SW 1271 (cell line): ENCODE measurements around the gene MYH4.

Experiments used
- DNase-seq, 2 experiments: peaks; one replicate each; lab custom pipeline; 2025; lab: John Stamatoyannopoulos, UW

Gene MYH4

DNA sequence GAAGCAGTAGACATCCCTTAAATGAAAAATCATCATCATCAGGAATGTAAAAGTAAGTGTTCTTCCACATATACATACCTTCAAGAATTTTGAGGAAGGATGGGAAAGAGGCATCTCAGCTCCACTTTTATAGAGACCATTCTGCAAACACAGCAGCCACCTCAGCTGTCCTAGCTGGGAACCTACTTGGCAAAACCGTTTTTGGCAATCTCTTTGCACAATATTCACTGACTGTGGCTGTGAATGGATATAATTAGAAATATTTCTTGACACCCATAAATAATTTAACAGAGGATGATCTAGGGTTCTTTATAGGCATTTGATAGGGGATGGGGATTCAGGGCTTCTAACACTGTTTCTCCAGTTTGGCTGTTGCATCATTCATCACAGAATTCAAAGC is at the start of gene MYH4:
MYH4 (minus strand) TSS at position 101 of the 400 bp plus-strand sequence. CDS start 2,814 bp downstream, outside the sequence.
- no peak for DNase-seq

GRCh38 chr17:10518271-10519037 is 49.1 kb upstream of the MYH4 start, which contains the start of gene MYH1:
MYH1 (minus strand) TSS chr17:10518542; CDS start chr17:10516642, 1,900 bp downstream.
- no peak for DNase-seq

- DNase-seq: no peak
These were observed 47.3 kb upstream of the MYH4 start for GRCh38 chr17:10516638-10517037.

DNA sequence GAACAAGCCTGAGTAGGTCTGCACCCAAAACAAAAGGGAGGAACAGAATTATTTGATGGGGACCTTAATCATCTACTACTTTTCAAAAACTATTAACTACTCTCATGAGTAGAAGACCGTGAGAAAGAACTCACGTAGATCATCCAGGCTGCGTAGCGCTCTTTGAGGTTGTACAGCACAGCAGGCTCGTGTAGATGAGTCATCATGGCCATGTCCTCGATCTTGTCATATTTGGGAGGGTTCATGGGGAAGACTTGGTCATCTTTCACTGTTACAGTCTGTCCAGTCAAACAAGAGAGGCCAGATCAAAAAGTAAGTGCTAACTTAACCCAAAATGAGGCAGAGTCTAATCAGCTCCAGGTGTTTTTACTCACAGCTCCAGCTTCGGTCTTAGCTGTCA is 46.7 kb upstream of the MYH4 start:
- no peak for DNase-seq

- no peak for DNase-seq
These were observed 44.1 kb upstream of the MYH4 start for GRCh38 chr17:10513299-10514067.

GRCh38 chr17:10512856-10513255 is 43.5 kb upstream of the MYH4 start:
- DNase-seq: no peak

- no peak for DNase-seq
These were observed 30.6 kb upstream of the MYH4 start for GRCh38 chr17:10499950-10500349.

DNA sequence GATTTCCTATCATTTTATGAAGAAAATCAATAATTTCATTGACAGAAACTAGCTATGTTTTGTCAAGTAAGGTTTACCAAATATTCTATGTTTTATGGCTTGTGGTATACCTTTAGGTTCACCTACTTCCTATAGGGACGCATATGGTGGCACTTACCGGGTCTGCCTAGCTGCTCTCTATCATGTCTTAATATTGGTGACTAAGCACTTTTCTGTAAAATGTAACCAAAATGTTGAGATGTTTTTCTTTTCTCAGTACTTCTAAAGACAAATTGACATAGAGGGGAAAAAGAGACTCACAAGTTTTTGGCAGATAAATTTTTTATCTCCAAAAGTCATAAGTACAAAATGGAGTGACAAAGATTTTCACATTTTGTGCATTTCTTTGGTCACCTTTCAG is 22.6 kb upstream of the MYH4 start:
- DNase-seq: no peak

GRCh38 chr17:10482252-10482651 is 12.9 kb upstream of the MYH4 start:
- DNase-seq: no peak

DNA sequence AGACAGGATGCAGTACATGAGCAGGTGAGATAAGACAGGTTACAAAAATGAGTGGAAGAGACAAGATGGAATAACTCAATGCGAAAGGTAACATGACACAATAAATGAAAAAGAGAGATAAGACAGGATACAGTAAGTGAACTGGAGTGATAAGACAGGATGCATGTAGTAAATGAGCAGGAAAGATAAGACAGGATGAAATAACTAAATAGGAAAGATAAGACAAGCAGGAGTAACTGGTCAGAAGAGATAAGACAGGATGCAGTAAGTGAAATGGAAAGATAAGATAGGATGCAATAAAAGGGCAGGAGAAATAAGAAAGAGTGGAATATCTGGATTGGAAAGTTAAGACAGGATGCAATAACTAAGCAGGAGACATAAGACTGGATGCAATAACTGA is 8.3 kb upstream of the MYH4 start:
- DNase-seq: no peak

- no peak for DNase-seq
These were observed 5.2 kb upstream of the MYH4 start for GRCh38 chr17:10474536-10474935.

GRCh38 chr17:10471858-10472257 is 2.5 kb upstream of the MYH4 start:
- DNase-seq: no peak

GRCh38 chr17:10463402-10463801 is 6.0 kb downstream of the MYH4 start:
- DNase-seq: no peak

GRCh38 chr17:10460062-10460461 is 9.3 kb downstream of the MYH4 start:
- no peak for DNase-seq

DNA sequence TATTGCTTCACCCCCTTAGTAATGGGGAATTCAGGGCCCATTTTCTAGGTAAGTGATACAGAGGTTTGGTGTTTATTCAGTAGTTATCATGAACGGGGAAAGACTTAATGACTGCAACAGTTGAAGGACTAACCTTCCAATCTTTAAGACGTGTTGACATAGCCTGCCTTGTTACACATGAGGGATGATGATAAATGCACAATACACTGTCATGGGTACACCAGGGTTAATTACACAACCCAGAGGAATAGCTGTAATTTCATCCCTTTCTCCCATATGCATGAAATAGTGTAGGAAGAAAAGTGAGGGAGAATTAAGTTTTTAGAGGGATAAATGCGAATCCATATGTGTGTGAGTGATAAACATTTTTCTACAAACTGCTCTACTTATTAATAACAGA is 10.7 kb downstream of the MYH4 start:
- DNase-seq: no peak

DNA sequence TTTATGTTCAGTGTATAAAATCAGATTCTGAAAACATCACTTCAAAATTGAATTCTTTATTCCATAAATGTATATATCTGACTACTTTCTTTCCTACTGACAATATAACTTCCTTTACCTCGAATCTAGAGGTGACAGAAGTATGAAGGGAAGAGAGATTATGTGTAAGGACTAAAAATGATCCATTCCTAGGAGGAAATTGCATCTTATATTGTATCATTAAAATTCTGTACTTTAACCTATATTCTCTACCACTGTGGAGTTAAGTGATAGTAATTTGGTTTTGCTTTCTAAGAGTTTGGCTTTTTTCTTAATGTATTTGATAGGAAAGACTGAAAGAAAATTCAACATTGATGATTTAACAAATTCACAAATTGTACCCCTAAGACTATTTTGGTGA is 11.4 kb downstream of the MYH4 start:
- DNase-seq: no peak

GRCh38 chr17:10447026-10447931 is 22.1 kb downstream of the MYH4 start:
- no peak for DNase-seq

DNA sequence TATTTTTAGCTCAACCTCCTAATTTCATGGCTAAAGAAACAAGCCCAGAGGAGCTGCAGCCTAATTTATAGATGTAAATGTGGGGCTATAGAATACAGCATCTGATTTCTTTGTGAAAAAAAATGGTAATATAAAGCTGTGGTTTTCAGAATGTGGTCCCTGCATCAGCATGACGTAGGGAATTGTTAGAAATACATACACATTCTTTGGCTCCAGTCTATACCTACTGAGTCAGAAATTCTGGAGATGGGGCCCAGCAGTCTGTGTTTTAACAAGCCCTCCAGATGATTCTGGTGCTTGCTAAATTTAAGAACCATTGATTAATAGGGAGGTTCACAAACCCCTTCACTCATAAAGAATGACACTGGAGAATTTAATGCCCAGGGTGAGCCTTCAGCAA is 29.5 kb downstream of the MYH4 start:
- DNase-seq: no peak

GRCh38 chr17:10435096-10435495 is 34.3 kb downstream of the MYH4 start:
- DNase-seq: no peak

GRCh38 chr17:10429421-10430045 is 39.8 kb downstream of the MYH4 start:
- DNase-seq: no peak

DNA sequence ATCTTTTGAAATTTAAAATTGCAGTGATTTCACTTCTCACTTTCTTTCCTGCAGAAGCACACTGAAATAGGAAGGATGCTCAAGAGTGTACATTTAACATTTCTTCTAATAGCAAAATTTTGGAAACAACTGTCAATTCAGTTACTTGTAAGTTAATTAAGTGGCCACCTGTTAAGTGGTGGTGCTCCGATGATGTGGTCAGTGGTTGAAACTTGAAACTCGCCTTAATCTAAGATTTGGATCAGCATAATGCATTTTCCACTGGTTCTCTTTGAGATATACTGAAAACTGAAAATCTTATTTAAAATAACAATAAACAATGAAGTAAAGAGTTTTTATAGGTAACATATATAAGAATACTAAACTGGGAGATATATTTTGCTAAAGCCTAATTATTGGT is 40.6 kb downstream of the MYH4 start:
- DNase-seq: no peak
